Upper lobe of right lung (tissue), 1 donor: Measurements from ENCODE around the gene AOC2. TPM values are rescaled to one million over a fixed set of nuclear protein-coding genes. Genes with fewer than 3 reads are reported as not detected.

Experiments used
- ATAC-seq: fragments of 200-7000 bp; cut with Tn5 transposase; one replicate; pipeline ENCODE4 v1.9.1; 2020; ENCODE audit warnings: mild to moderate bottlenecking, moderate library complexity
- DNase-seq: peaks from one replicate; pipeline ENCODE4 v3.0.0-alpha.2; 2020
- H3K27ac ChIP-seq: fragments of 200-600 bp; one replicate; pipeline ENCODE4 v1.8.0; 2022
- H3K27me3 ChIP-seq: fragments of 200-600 bp; one replicate; pipeline ENCODE4 v1.8.0; 2022; ENCODE audit warnings: mild to moderate bottlenecking
- H3K36me3 ChIP-seq: fragments of 200-600 bp; one replicate; pipeline ENCODE4 v1.8.0; 2022
- H3K4me1 ChIP-seq: fragments of 200-600 bp; one replicate; pipeline ENCODE4 v1.8.0; 2022
- H3K4me3 ChIP-seq: fragments of 200-600 bp; one replicate; pipeline ENCODE4 v1.8.0; 2022; ENCODE audit warnings: mild to moderate bottlenecking
- H3K9me3 ChIP-seq: fragments of 200-600 bp; one replicate; pipeline ENCODE4 v1.8.0; 2022
- CTCF ChIP-seq: fragments of 200-600 bp; IDR thresholded peaks from one replicate; pipeline ENCODE4 v1.8.0; 2022; ENCODE audit warnings: antibody characterized with exemption
- intact Hi-C: fragments of 100-400 bp; cut with DNase I; formaldehyde crosslinking; loops from one replicate; pipeline ENCODE4 v1.11.0; 2022
- total RNA-seq: library from RNA; stranded (reverse); fragmentation: NEBNext Ultra II Directional; extraction: Animal tissue kit (Norgen Biotek cat#: 25700); gene quantifications from one replicate; pipeline ENCODE4 v1.2.1, GENCODE V29; 2021
- donor health status: DM: no; HTN: yes; CAD: no; lungs with severe emphysema.

The AOC2 gene
- total RNA-seq, 1 donor from 2014 or later, result 2.0 TPM

GRCh38 chr17:42833767-42834422 is 10.5 kb upstream of the AOC2 start:
- DNase-seq (no peak), ATAC-seq (no peak)
- H3K27me3 ChIP-seq, result no peaks in the 10 kb centered on the region
- peak overlapping the region; percentile 100 for H3K4me3 ChIP-seq
- no peaks in the 10 kb centered on the region for H3K9me3 ChIP-seq
- peaks cover 17% of the 10 kb centered on the region for H3K4me1 ChIP-seq
- H3K27ac ChIP-seq, result peak overlapping the region; percentile 91
- peaks cover 41% of the 10 kb centered on the region for H3K36me3 ChIP-seq
- TF ChIP-seq CTCF, result no peak
- intact Hi-C loops, result no loop called here

- peaks cover 59% of the 10 kb centered on the region for H3K36me3 ChIP-seq
- no peak for DNase-seq
- no peak overlapping the region for H3K27ac ChIP-seq
- intact Hi-C loops, result no loop called here
- H3K27me3 ChIP-seq, result no peaks in the 10 kb centered on the region
- TF ChIP-seq CTCF, result no peak
- no peak for ATAC-seq
- H3K4me3 ChIP-seq, result no peak overlapping the region
- no peaks in the 10 kb centered on the region for H3K9me3 ChIP-seq
- H3K4me1 ChIP-seq, result peaks cover 17% of the 10 kb centered on the region
Observed at GRCh38 chr17:42835732-42836131, 8.6 kb upstream of the AOC2 start.

- H3K4me1 ChIP-seq, result peaks cover 18% of the 10 kb centered on the region
- H3K9me3 ChIP-seq, result no peaks in the 10 kb centered on the region
- no peak for ATAC-seq
- no peak for TF ChIP-seq CTCF
- intact Hi-C loops, result loop anchor here (5.0 kb wide), 1 partner anchor 95 kb away; no protein-coding TSS in a partner anchor
- no peak overlapping the region for H3K27ac ChIP-seq
- H3K36me3 ChIP-seq, result peaks cover 86% of the 10 kb centered on the region
- H3K27me3 ChIP-seq, result no peaks in the 10 kb centered on the region
- H3K4me3 ChIP-seq, result no peak overlapping the region
- DNase-seq, result no peak
Observed at GRCh38 chr17:42841975-42842685, 2.2 kb upstream of the AOC2 start.

GRCh38 chr17:42843358-42843934 is 934 bp upstream of the AOC2 start:
- DNase-seq (no peak), ATAC-seq (peak; percentile 75)
- H3K36me3 ChIP-seq, result peaks cover 73% of the 10 kb centered on the region
- H3K27ac ChIP-seq, result peak overlapping the region; percentile 44
- H3K4me1 ChIP-seq, result peaks cover 20% of the 10 kb centered on the region
- H3K27me3 ChIP-seq, result no peaks in the 10 kb centered on the region
- no peaks in the 10 kb centered on the region for H3K9me3 ChIP-seq
- intact Hi-C loops, result loop anchor here (5.0 kb wide), 1 partner anchor 94 kb away; no protein-coding TSS in a partner anchor
- TF ChIP-seq CTCF, result peak; percentile 92
- no peak overlapping the region for H3K4me3 ChIP-seq

- Histone ChIP-seq H3K4me3 (no peak overlapping the region), H3K36me3 (peaks cover 58% of the 10 kb centered on the region), H3K9me3 (no peaks in the 10 kb centered on the region), H3K27me3 (no peaks in the 10 kb centered on the region), H3K27ac (peak overlapping the region; percentile 27), H3K4me1 (peaks cover 26% of the 10 kb centered on the region)
- DNase-seq (no peak), ATAC-seq (no peak)
- TF ChIP-seq CTCF, result no peak
- intact Hi-C loops, result loop anchor here (5.0 kb wide), 1 partner anchor 92 kb away; no protein-coding TSS in a partner anchor
Observed at GRCh38 chr17:42844761-42845555, 578 bp downstream of the AOC2 start.
